ENCODE measurements around the gene SPATA31E1.

The SPATA31E1 gene

DNA sequence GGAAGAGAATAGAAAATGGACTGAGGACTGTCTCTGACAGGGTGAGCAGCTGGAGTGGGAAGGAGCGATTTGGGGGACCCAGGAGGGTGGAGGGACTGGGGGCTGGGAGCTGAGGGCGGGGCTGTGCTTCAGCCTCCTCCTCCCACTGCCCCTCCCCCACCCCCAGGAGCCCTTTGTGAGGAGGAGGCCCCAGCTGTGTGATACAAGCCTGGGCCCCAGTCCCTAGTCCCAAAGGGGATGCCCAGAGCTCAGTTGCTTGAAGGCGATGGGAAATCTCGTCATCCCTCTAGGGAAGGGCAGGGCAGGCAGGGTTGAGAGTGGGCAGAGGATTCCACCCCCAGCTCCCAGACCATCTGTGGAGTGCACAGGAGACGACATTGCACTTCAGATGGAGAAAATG is at the start of gene SPATA31E1:
Gene SPATA31E1, plus strand, starts transcription at position 251 of the 400 bp plus-strand sequence. Its CDS starts 15 bp downstream, at position 266.
- TF ChIP-seq EGR1 (IDR thresholded peaks at IDR 0.05) (no peak), RAD21 (IDR thresholded peaks at IDR 0.05; ENCODE audit: low read depth) (no peak), YY1 (IDR thresholded peaks at IDR 0.05; ENCODE audit: low read depth) (no peak), TCF12 (IDR thresholded peaks at IDR 0.05; ENCODE audit: low read depth) (no peak), EP300 (IDR thresholded peaks at IDR 0.05; ENCODE audit: borderline replicate concordance) (no peak), TEAD4 (IDR thresholded peaks at IDR 0.05) (no peak), CREB1 (IDR thresholded peaks at IDR 0.05; ENCODE audit: low read depth) (no peak), TAF1 (IDR thresholded peaks at IDR 0.05; ENCODE audit: low read depth) (no peak), FOXM1 (IDR thresholded peaks at IDR 0.05; ENCODE audit: borderline replicate concordance, low read depth) (no peak), CEBPB (IDR thresholded peaks at IDR 0.05) (no peak), NFIC (IDR thresholded peaks at IDR 0.05) (no peak), ZBTB7A (IDR thresholded peaks at IDR 0.05; ENCODE audit: low read depth) (no peak)
- TF ChIP-seq, protein P1, sequence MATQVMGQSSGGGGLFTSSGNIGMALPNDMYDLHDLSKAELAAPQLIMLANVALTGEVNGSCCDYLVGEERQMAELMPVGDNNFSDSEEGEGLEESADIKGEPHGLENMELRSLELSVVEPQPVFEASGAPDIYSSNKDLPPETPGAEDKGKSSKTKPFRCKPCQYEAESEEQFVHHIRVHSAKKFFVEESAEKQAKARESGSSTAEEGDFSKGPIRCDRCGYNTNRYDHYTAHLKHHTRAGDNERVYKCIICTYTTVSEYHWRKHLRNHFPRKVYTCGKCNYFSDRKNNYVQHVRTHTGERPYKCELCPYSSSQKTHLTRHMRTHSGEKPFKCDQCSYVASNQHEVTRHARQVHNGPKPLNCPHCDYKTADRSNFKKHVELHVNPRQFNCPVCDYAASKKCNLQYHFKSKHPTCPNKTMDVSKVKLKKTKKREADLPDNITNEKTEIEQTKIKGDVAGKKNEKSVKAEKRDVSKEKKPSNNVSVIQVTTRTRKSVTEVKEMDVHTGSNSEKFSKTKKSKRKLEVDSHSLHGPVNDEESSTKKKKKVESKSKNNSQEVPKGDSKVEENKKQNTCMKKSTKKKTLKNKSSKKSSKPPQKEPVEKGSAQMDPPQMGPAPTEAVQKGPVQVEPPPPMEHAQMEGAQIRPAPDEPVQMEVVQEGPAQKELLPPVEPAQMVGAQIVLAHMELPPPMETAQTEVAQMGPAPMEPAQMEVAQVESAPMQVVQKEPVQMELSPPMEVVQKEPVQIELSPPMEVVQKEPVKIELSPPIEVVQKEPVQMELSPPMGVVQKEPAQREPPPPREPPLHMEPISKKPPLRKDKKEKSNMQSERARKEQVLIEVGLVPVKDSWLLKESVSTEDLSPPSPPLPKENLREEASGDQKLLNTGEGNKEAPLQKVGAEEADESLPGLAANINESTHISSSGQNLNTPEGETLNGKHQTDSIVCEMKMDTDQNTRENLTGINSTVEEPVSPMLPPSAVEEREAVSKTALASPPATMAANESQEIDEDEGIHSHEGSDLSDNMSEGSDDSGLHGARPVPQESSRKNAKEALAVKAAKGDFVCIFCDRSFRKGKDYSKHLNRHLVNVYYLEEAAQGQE (IDR thresholded peaks at IDR 0.05; ENCODE audit: low read depth) = no peak
- TF ChIP-seq, protein P2, sequence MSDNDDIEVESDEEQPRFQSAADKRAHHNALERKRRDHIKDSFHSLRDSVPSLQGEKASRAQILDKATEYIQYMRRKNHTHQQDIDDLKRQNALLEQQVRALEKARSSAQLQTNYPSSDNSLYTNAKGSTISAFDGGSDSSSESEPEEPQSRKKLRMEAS (IDR thresholded peaks at IDR 0.05) = no peak
- TF ChIP-seq, protein P3, sequence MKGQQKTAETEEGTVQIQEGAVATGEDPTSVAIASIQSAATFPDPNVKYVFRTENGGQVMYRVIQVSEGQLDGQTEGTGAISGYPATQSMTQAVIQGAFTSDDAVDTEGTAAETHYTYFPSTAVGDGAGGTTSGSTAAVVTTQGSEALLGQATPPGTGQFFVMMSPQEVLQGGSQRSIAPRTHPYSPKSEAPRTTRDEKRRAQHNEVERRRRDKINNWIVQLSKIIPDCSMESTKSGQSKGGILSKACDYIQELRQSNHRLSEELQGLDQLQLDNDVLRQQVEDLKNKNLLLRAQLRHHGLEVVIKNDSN (IDR thresholded peaks at IDR 0.05) = no peak

DNA sequence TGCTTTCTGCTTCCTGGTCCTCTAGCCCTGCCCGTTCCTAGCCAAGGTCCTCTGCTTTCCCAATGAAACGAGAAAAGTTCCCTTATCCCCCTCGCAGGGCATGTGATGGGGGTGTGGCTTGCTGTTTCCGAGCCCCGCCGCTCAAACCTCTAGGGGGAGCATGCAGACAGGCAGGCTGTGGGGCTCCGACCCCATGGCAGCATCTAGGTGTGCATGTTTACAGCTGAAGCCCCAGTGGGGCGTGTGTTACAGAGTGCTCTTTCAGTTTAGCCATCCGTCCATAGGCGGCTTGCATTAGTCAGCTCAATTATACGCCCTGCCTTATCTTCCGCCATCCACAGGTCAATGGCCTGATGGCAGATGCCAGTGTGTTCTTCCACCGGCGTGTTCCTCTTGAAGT is 48.3 kb upstream of the SPATA31E1 start:
- TF ChIP-seq, protein P1 (IDR thresholded peaks at IDR 0.05; ENCODE audit: low read depth) = no peak
- TF ChIP-seq EGR1 (IDR thresholded peaks at IDR 0.05) (no peak), ZBTB7A (IDR thresholded peaks at IDR 0.05; ENCODE audit: low read depth) (no peak), CREB1 (IDR thresholded peaks at IDR 0.05; ENCODE audit: low read depth) (no peak), EP300 (IDR thresholded peaks at IDR 0.05; ENCODE audit: borderline replicate concordance) (no peak), NFIC (IDR thresholded peaks at IDR 0.05) (no peak), TEAD4 (IDR thresholded peaks at IDR 0.05) (no peak), YY1 (IDR thresholded peaks at IDR 0.05; ENCODE audit: low read depth) (no peak), RAD21 (IDR thresholded peaks at IDR 0.05; ENCODE audit: low read depth) (no peak), TCF12 (IDR thresholded peaks at IDR 0.05; ENCODE audit: low read depth) (no peak), CEBPB (IDR thresholded peaks at IDR 0.05) (no peak), FOXM1 (IDR thresholded peaks at IDR 0.05; ENCODE audit: borderline replicate concordance, low read depth) (no peak)
- TF ChIP-seq, protein P3 (IDR thresholded peaks at IDR 0.05) = no peak

DNA sequence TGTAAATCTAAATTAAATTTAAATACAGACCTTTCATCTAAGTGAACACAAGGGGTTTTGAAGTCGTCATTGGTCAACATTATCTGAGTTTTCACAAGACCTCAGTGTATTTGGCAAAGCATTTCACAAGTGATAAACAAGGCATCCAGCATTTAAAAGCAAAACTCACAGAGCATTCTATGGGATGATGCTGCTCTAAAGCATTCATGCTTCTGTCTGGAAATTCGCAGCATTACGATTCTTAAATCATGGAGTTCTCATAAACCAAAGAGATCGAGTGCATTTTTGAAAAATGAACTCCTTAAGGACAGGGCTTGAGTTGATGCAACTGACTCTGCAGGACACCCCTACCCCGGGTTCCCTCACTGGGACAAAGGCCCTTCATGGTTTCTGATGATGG is 46.1 kb upstream of the SPATA31E1 start:
- TF ChIP-seq TCF12 (IDR thresholded peaks at IDR 0.05; ENCODE audit: low read depth) = no peak
- no peak for TF ChIP-seq RAD21 (IDR thresholded peaks at IDR 0.05; ENCODE audit: low read depth)
- TF ChIP-seq, protein P1 (IDR thresholded peaks at IDR 0.05; ENCODE audit: low read depth) = no peak
- TF ChIP-seq EP300 (IDR thresholded peaks at IDR 0.05; ENCODE audit: borderline replicate concordance) = no peak
- no peak for TF ChIP-seq ZBTB7A (IDR thresholded peaks at IDR 0.05; ENCODE audit: low read depth)
- no peak for TF ChIP-seq TAF1 (IDR thresholded peaks at IDR 0.05; ENCODE audit: low read depth)
- no peak for TF ChIP-seq YY1 (IDR thresholded peaks at IDR 0.05; ENCODE audit: low read depth)
- TF ChIP-seq NFIC (IDR thresholded peaks at IDR 0.05) = no peak
- TF ChIP-seq TEAD4 (IDR thresholded peaks at IDR 0.05) = no peak
- TF ChIP-seq, protein P2 (IDR thresholded peaks at IDR 0.05) = no peak
- no peak for TF ChIP-seq CEBPB (IDR thresholded peaks at IDR 0.05)
- no peak for TF ChIP-seq FOXM1 (IDR thresholded peaks at IDR 0.05; ENCODE audit: borderline replicate concordance, low read depth)
- TF ChIP-seq EGR1 (IDR thresholded peaks at IDR 0.05) = no peak
- TF ChIP-seq CREB1 (IDR thresholded peaks at IDR 0.05; ENCODE audit: low read depth) = no peak
- TF ChIP-seq, protein P3 (IDR thresholded peaks at IDR 0.05) = no peak
